ENCODE results near the gene LST1. TPM values are rescaled to one million over a fixed set of nuclear protein-coding genes. Genes with fewer than 3 reads are reported as not detected.

LST1 gene
- total RNA-seq, 1 experiment from 2014 or later = 5.1 TPM

GRCh38 chr6:31615748-31616147, 29.7 kb downstream of the LST1 start:
- Histone ChIP-seq H3K4me2 (ENCODE audit: low read depth, low read length, poor library complexity, severe bottlenecking) (no peak overlapping the region), H3K79me2 (ENCODE audit: low read length) (peaks cover 1% of the 10 kb centered on the region), H3K9ac (ENCODE audit: low read length) (no peak overlapping the region), H3K36me3 (ENCODE audit: insufficient read depth, low read length) (no peaks in the 10 kb centered on the region), H3K27me3 (ENCODE audit: low read length) (no peaks in the 10 kb centered on the region), H3K4me1 (ENCODE audit: low read length) (peaks cover 30% of the 10 kb centered on the region), H3K9me2 (replicated peaks; ENCODE audit: insufficient read depth, low read length) (no peaks in the 10 kb centered on the region), H3K27ac (ENCODE audit: low read length) (no peak overlapping the region), H4K20me1 (ENCODE audit: insufficient read depth, low read depth, low read length) (no peaks in the 10 kb centered on the region), H3K4me3 (ENCODE audit: low read length) (no peak overlapping the region), H3K9me3 (ENCODE audit: low read length) (no peaks in the 10 kb centered on the region), H2AFZ (ENCODE audit: low read length) (no peak overlapping the region)
- DNase-seq = peak; percentile 41

- no peak overlapping the region for H2AFZ ChIP-seq (ENCODE audit: low read length)
- no peaks in the 10 kb centered on the region for H3K9me2 ChIP-seq (replicated peaks; ENCODE audit: insufficient read depth, low read length)
- H3K4me2 ChIP-seq (ENCODE audit: low read depth, low read length, poor library complexity, severe bottlenecking) = no peak overlapping the region
- H3K4me1 ChIP-seq (ENCODE audit: low read length) = peaks cover 33% of the 10 kb centered on the region
- no peak overlapping the region for H3K9ac ChIP-seq (ENCODE audit: low read length)
- no peak overlapping the region for H3K27ac ChIP-seq (ENCODE audit: low read length)
- peak; percentile 40 for DNase-seq
- peaks cover 8% of the 10 kb centered on the region; the same call in 1 of the 2 replicates for H3K36me3 ChIP-seq (ENCODE audit: insufficient read depth, low read length)
- H4K20me1 ChIP-seq (ENCODE audit: insufficient read depth, low read depth, low read length) = peaks cover 6% of the 10 kb centered on the region; the same call in 1 of the 2 replicates
- peaks cover 14% of the 10 kb centered on the region for H3K79me2 ChIP-seq (ENCODE audit: low read length)
- no peaks in the 10 kb centered on the region for H3K27me3 ChIP-seq (ENCODE audit: low read length)
- H3K4me3 ChIP-seq (ENCODE audit: low read length) = no peak overlapping the region
- no peaks in the 10 kb centered on the region for H3K9me3 ChIP-seq (ENCODE audit: low read length)
Observed at GRCh38 chr6:31617010-31617409, 30.9 kb downstream of the LST1 start.

- peak overlapping the region; percentile 86 for H3K9ac ChIP-seq (ENCODE audit: low read length)
- H3K9me3 ChIP-seq (ENCODE audit: low read length) = no peaks in the 10 kb centered on the region
- H3K4me2 ChIP-seq (ENCODE audit: low read depth, low read length, poor library complexity, severe bottlenecking) = peak overlapping the region; percentile 98
- H3K4me1 ChIP-seq (ENCODE audit: low read length) = peaks cover 32% of the 10 kb centered on the region
- peak; percentile 100 for DNase-seq
- peak overlapping the region; percentile 96 for H3K27ac ChIP-seq (ENCODE audit: low read length)
- no peaks in the 10 kb centered on the region for H3K9me2 ChIP-seq (replicated peaks; ENCODE audit: insufficient read depth, low read length)
- peaks cover 39% of the 10 kb centered on the region for H3K79me2 ChIP-seq (ENCODE audit: low read length)
- peak overlapping the region; percentile 87; the same call in 1 of the 2 replicates for H2AFZ ChIP-seq (ENCODE audit: low read length)
- H4K20me1 ChIP-seq (ENCODE audit: insufficient read depth, low read depth, low read length) = peaks cover 23% of the 10 kb centered on the region
- H3K4me3 ChIP-seq (ENCODE audit: low read length) = peak overlapping the region; percentile 72
- H3K27me3 ChIP-seq (ENCODE audit: low read length) = no peaks in the 10 kb centered on the region
- H3K36me3 ChIP-seq (ENCODE audit: insufficient read depth, low read length) = peaks cover 33% of the 10 kb centered on the region
Observed at GRCh38 chr6:31619805-31620585, 33.9 kb downstream of the LST1 start.

- peaks cover 25% of the 10 kb centered on the region for H3K4me1 ChIP-seq (ENCODE audit: low read length)
- H3K4me3 ChIP-seq (ENCODE audit: low read length) = peak within 1 kb of the TSS; percentile 99
- H3K27ac ChIP-seq (ENCODE audit: low read length) = peak within 1 kb of the TSS; percentile 96
- H3K9me3 ChIP-seq (ENCODE audit: low read length) = no peaks in the 10 kb centered on the region
- peak within 1 kb of the TSS; percentile 87; the same call in 1 of the 2 replicates for H2AFZ ChIP-seq (ENCODE audit: low read length)
- no peaks in the 10 kb centered on the region for H3K27me3 ChIP-seq (ENCODE audit: low read length)
- H3K9ac ChIP-seq (ENCODE audit: low read length) = peak within 1 kb of the TSS; percentile 100
- peak; percentile 91 for DNase-seq
- peaks cover 42% of the 10 kb centered on the region for H3K79me2 ChIP-seq (ENCODE audit: low read length)
- H3K36me3 ChIP-seq (ENCODE audit: insufficient read depth, low read length) = peaks cover 41% of the 10 kb centered on the region
- H3K9me2 ChIP-seq (replicated peaks; ENCODE audit: insufficient read depth, low read length) = no peaks in the 10 kb centered on the region
- H4K20me1 ChIP-seq (ENCODE audit: insufficient read depth, low read depth, low read length) = peaks cover 29% of the 10 kb centered on the region
- peak within 1 kb of the TSS; percentile 98 for H3K4me2 ChIP-seq (ENCODE audit: low read depth, low read length, poor library complexity, severe bottlenecking)
Observed at GRCh38 chr6:31620586-31621319, 34.7 kb downstream of the LST1 start, which contains the start of gene PRRC2A. TSS of gene PRRC2A (plus strand) at chr6:31620715. CDS start at chr6:31622790, 2,075 bp downstream.

- peaks cover 32% of the 10 kb centered on the region for H4K20me1 ChIP-seq (ENCODE audit: insufficient read depth, low read depth, low read length)
- DNase-seq = peak; percentile 39
- no peaks in the 10 kb centered on the region for H3K9me3 ChIP-seq (ENCODE audit: low read length)
- no peak overlapping the region for H2AFZ ChIP-seq (ENCODE audit: low read length)
- H3K9me2 ChIP-seq (replicated peaks; ENCODE audit: insufficient read depth, low read length) = no peaks in the 10 kb centered on the region
- H3K79me2 ChIP-seq (ENCODE audit: low read length) = peaks cover 46% of the 10 kb centered on the region
- H3K4me2 ChIP-seq (ENCODE audit: low read depth, low read length, poor library complexity, severe bottlenecking) = peak overlapping the region; percentile 98
- H3K27me3 ChIP-seq (ENCODE audit: low read length) = no peaks in the 10 kb centered on the region
- H3K4me1 ChIP-seq (ENCODE audit: low read length) = peaks cover 21% of the 10 kb centered on the region
- H3K9ac ChIP-seq (ENCODE audit: low read length) = peak overlapping the region; percentile 100
- peaks cover 47% of the 10 kb centered on the region for H3K36me3 ChIP-seq (ENCODE audit: insufficient read depth, low read length)
- peak overlapping the region; percentile 99 for H3K4me3 ChIP-seq (ENCODE audit: low read length)
- H3K27ac ChIP-seq (ENCODE audit: low read length) = peak overlapping the region; percentile 92
Observed at GRCh38 chr6:31621320-31621939, 35.4 kb downstream of the LST1 start.

GRCh38 chr6:31621991-31622390, 35.9 kb downstream of the LST1 start:
- H3K9me3 ChIP-seq (ENCODE audit: low read length) = no peaks in the 10 kb centered on the region
- no peaks in the 10 kb centered on the region for H3K27me3 ChIP-seq (ENCODE audit: low read length)
- peaks cover 21% of the 10 kb centered on the region for H3K4me1 ChIP-seq (ENCODE audit: low read length)
- no peaks in the 10 kb centered on the region for H3K9me2 ChIP-seq (replicated peaks; ENCODE audit: insufficient read depth, low read length)
- H3K79me2 ChIP-seq (ENCODE audit: low read length) = peaks cover 46% of the 10 kb centered on the region
- H3K9ac ChIP-seq (ENCODE audit: low read length) = peak overlapping the region; percentile 100
- H4K20me1 ChIP-seq (ENCODE audit: insufficient read depth, low read depth, low read length) = peaks cover 38% of the 10 kb centered on the region
- DNase-seq = no peak
- peak overlapping the region; percentile 99 for H3K4me3 ChIP-seq (ENCODE audit: low read length)
- peaks cover 52% of the 10 kb centered on the region for H3K36me3 ChIP-seq (ENCODE audit: insufficient read depth, low read length)
- peak overlapping the region; percentile 98 for H3K4me2 ChIP-seq (ENCODE audit: low read depth, low read length, poor library complexity, severe bottlenecking)
- H2AFZ ChIP-seq (ENCODE audit: low read length) = no peak overlapping the region
- peak overlapping the region; percentile 92 for H3K27ac ChIP-seq (ENCODE audit: low read length)

- H3K4me2 ChIP-seq (ENCODE audit: low read depth, low read length, poor library complexity, severe bottlenecking) = peak overlapping the region; percentile 98
- no peaks in the 10 kb centered on the region for H3K27me3 ChIP-seq (ENCODE audit: low read length)
- H3K79me2 ChIP-seq (ENCODE audit: low read length) = peaks cover 46% of the 10 kb centered on the region
- DNase-seq = peak; percentile 38
- peak overlapping the region; percentile 100; the same call in 1 of the 2 replicates for H3K9ac ChIP-seq (ENCODE audit: low read length)
- peaks cover 59% of the 10 kb centered on the region for H3K36me3 ChIP-seq (ENCODE audit: insufficient read depth, low read length)
- H3K9me2 ChIP-seq (replicated peaks; ENCODE audit: insufficient read depth, low read length) = no peaks in the 10 kb centered on the region
- H4K20me1 ChIP-seq (ENCODE audit: insufficient read depth, low read depth, low read length) = peaks cover 39% of the 10 kb centered on the region
- no peak overlapping the region for H3K4me3 ChIP-seq (ENCODE audit: low read length)
- peaks cover 21% of the 10 kb centered on the region for H3K4me1 ChIP-seq (ENCODE audit: low read length)
- no peak overlapping the region for H3K27ac ChIP-seq (ENCODE audit: low read length)
- no peaks in the 10 kb centered on the region for H3K9me3 ChIP-seq (ENCODE audit: low read length)
- H2AFZ ChIP-seq (ENCODE audit: low read length) = no peak overlapping the region
Observed at GRCh38 chr6:31622684-31623091, 36.6 kb downstream of the LST1 start.
